GM18499 (cell line): Measurements from ENCODE around the gene BUB3.
"Not testable (repeated sequence)": the region's sequence is repeated elsewhere in the genome, so short reads cannot be mapped to it uniquely, and the experiment has no call there.

ENCODE experiments used
- ATAC-seq: cut with Tn5 transposase; IDR thresholded peaks from one replicate; pipeline ENCODE4 v1.9.1; 2021; ENCODE audit warnings: moderate number of reproducible peaks; ENCODE audit not compliant: insufficient read depth, unreplicated experiment

Gene BUB3

GRCh38 chr10:123150986-123151736 lies 3.0 kb upstream of the BUB3 start:
- ATAC-seq, result no peak

- ATAC-seq, result no peak
Measured at GRCh38 chr10:123151737-123152135, 2.5 kb upstream of the BUB3 start.

- no peak for ATAC-seq
Measured at GRCh38 chr10:123153486-123154091, 613 bp upstream of the BUB3 start.

GRCh38 chr10:123154711-123155505 lies 706 bp downstream of the BUB3 start:
- ATAC-seq, result no peak

GRCh38 chr10:123156078-123156477 lies 1.9 kb downstream of the BUB3 start:
- no peak for ATAC-seq

- ATAC-seq, result no peak
Measured at GRCh38 chr10:123157210-123157609, 3.0 kb downstream of the BUB3 start.

- ATAC-seq, result no peak
Measured at GRCh38 chr10:123158682-123159081, 4.5 kb downstream of the BUB3 start.

GRCh38 chr10:123160311-123160980 lies 6.2 kb downstream of the BUB3 start:
- ATAC-seq, result no peak

GRCh38 chr10:123164319-123164718 lies 10.1 kb downstream of the BUB3 start:
- no peak for ATAC-seq

- no peak for ATAC-seq
Measured at GRCh38 chr10:123165445-123166072, 11.4 kb downstream of the BUB3 start.

GRCh38 chr10:123166618-123167017 lies 12.4 kb downstream of the BUB3 start:
- ATAC-seq, result no peak

GRCh38 chr10:123170961-123171360 lies 16.8 kb downstream of the BUB3 start:
- ATAC-seq, result no peak

GRCh38 chr10:123171616-123172015 lies 17.4 kb downstream of the BUB3 start:
- ATAC-seq, result not testable (repeated sequence)

GRCh38 chr10:123175389-123176387 lies 21.5 kb downstream of the BUB3 start:
- ATAC-seq, result no peak

- ATAC-seq, result not testable (repeated sequence)
Measured at GRCh38 chr10:123178390-123178789, 24.2 kb downstream of the BUB3 start.

GRCh38 chr10:123180101-123181090 lies 26.2 kb downstream of the BUB3 start:
- no peak for ATAC-seq

- no peak for ATAC-seq
Measured at GRCh38 chr10:123183724-123184123, 29.5 kb downstream of the BUB3 start.

- no peak for ATAC-seq
Measured at GRCh38 chr10:123187781-123188180, 33.6 kb downstream of the BUB3 start.
